Measurements from ENCODE around the gene UGT1A8.

DNA sequence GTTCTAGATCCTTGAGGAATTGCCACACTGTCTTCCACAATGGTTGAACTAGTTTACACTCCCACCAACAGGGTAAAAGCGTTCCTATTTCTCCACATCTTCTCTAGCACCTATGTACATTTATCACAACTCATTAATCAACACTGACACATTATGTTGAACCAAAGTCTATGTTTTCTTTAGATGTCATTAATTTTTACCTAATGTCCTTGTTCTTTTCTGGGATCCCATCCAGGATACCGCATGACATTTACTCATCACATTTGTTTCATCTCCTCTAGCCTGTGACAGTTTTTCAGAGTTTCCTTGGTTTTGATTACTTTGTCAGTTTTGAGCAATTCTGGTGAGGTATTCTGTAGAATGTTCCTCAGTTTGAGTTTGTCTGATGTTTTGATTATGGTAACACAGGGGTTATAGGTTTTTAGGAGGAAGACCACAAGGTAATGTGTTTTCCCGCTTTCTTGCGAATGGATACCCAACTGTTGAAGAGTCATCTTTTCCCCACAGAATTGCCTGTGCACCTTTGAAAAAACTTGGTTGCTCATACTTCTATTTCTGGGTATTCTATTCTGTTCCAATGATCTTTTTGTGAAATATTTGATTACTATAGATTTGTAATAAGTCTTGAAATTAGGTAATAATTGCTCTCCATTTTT lies 51.3 kb downstream of the UGT1A8 start:
- TF ChIP-seq, protein P1, sequence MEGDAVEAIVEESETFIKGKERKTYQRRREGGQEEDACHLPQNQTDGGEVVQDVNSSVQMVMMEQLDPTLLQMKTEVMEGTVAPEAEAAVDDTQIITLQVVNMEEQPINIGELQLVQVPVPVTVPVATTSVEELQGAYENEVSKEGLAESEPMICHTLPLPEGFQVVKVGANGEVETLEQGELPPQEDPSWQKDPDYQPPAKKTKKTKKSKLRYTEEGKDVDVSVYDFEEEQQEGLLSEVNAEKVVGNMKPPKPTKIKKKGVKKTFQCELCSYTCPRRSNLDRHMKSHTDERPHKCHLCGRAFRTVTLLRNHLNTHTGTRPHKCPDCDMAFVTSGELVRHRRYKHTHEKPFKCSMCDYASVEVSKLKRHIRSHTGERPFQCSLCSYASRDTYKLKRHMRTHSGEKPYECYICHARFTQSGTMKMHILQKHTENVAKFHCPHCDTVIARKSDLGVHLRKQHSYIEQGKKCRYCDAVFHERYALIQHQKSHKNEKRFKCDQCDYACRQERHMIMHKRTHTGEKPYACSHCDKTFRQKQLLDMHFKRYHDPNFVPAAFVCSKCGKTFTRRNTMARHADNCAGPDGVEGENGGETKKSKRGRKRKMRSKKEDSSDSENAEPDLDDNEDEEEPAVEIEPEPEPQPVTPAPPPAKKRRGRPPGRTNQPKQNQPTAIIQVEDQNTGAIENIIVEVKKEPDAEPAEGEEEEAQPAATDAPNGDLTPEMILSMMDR (IDR thresholded peaks at IDR 0.05), result no peak
- no peak for TF ChIP-seq EP300 (IDR thresholded peaks at IDR 0.05)

Data from sigmoid colon (tissue), 4 donors.